Duodenal mucosa (tissue), 2 donors: ENCODE data around the gene TDRKH.

Experiments
- H3K27ac ChIP-seq: one replicate; pipeline ENCODE4 v1.7.0; 2013; ENCODE audit warnings: low read depth, low read length
- H3K27me3 ChIP-seq, 2 donors: one replicate each; pipeline ENCODE4 v1.7.0; 2013; ENCODE audit warnings: low read length in 2 of 2, control low read depth in 1 of 2; ENCODE audit not compliant: insufficient read depth in 2 of 2, control insufficient read depth in 1 of 2
- H3K36me3 ChIP-seq, 2 donors: one replicate each; pipeline ENCODE4 v1.7.0; 2013; ENCODE audit warnings: low read length in 2 of 2, control low read depth in 1 of 2; ENCODE audit not compliant: insufficient read depth in 2 of 2, control insufficient read depth in 1 of 2
- H3K4me1 ChIP-seq, 2 donors: one replicate each; pipeline ENCODE4 v1.7.0; 2013; ENCODE audit warnings: low read length in 2 of 2, control low read depth in 1 of 2; ENCODE audit not compliant: insufficient read depth in 2 of 2, control insufficient read depth in 1 of 2
- H3K4me3 ChIP-seq, 2 donors: one replicate each; pipeline ENCODE4 v1.7.0; 2013; ENCODE audit warnings: low read length in 2 of 2, low read depth in 1 of 2
- H3K9ac ChIP-seq, 2 donors: one replicate each; pipeline ENCODE4 v1.7.0; 2013; ENCODE audit warnings: low read length in 2 of 2, low read depth in 1 of 2
- H3K9me3 ChIP-seq, 2 donors: one replicate each; pipeline ENCODE4 v1.7.0; 2013; ENCODE audit warnings: low read length in 2 of 2, control low read depth in 1 of 2; ENCODE audit not compliant: control insufficient read depth in 1 of 2

The TDRKH gene

DNA sequence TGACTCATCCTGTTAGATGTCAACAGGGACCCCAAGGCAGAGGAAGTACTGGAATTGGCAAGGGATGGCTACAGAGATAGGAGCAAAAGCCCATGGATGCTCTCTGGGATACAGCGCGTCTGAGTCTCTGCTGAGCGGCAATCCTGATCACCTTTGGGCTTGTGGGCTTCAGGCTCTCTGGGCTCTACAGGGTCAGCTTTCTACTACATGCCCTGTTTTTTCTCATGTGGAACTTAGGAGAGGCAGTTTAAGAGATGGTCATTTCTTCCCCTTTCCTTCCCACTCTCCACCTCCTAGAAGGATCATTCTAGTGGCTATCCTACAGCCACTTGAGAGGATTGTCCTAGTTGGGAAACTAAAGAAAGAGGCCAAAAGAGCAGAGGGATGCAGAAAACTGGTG lies 13.6 kb upstream of the TDRKH start:
- H3K4me3 ChIP-seq: no peak overlapping the region
- no peaks in the 10 kb centered on the region for H3K9me3 ChIP-seq
- no peaks in the 10 kb centered on the region for H3K4me1 ChIP-seq
- no peak overlapping the region for H3K9ac ChIP-seq
- peaks cover 0 to 3% of the 10 kb centered on the region in 2 donors for H3K36me3 ChIP-seq
- H3K27ac ChIP-seq: no peak overlapping the region
- peaks cover 0 to 3% of the 10 kb centered on the region in 2 donors for H3K27me3 ChIP-seq

DNA sequence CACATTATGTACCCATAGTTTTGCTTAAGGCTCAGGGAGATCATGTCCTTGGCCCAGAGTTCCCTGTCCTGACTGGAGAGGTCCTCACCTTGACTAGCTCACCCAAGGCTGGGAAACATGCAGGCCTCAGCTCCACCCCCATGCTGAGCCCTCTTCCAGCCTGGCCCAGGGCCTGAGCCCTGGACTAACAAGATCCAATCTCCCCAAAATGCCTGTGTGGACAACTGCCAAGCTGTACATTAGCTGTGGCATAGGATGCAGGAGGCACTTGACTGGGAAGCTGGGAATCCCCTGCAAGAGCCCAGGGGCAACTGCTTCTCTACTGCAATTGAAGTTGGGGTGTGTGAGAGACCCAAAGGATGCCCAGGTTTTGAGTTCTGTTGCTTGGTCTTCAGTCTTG lies 12.9 kb upstream of the TDRKH start:
- Histone ChIP-seq H3K4me1 (no peaks in the 10 kb centered on the region), H3K36me3 (peaks cover 0 to 3% of the 10 kb centered on the region in 2 donors), H3K4me3 (no peak overlapping the region), H3K9ac (no peak overlapping the region), H3K9me3 (no peaks in the 10 kb centered on the region), H3K27me3 (peaks cover 0 to 3% of the 10 kb centered on the region in 2 donors), H3K27ac (no peak overlapping the region)

DNA sequence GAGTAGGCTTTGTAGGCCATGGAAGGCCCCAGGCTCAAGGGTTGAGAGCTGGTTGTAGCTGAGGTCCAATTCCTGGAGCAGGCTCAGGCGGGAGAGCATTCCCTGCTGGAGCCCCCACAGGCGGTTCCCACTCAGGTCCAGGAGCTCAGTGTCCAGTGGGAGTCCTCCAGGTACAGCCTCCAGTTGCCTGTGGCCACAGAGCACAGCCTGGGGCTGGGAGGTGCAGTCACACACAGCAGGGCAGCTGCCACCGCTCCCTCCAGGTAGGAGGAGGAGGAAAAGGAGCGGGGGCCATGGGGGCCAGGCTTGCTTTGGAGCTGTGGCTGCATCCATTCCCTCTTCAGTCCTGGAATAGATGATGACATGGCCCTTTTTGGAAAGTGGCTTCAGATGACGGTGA lies 12.1 kb upstream of the TDRKH start:
- no peak overlapping the region for H3K9ac ChIP-seq
- H3K27ac ChIP-seq: no peak overlapping the region
- no peaks in the 10 kb centered on the region for H3K4me1 ChIP-seq
- no peak overlapping the region for H3K4me3 ChIP-seq
- peaks cover 0 to 2% of the 10 kb centered on the region in 2 donors for H3K36me3 ChIP-seq
- H3K27me3 ChIP-seq: peaks cover 0 to 3% of the 10 kb centered on the region in 2 donors
- H3K9me3 ChIP-seq: no peaks in the 10 kb centered on the region

DNA sequence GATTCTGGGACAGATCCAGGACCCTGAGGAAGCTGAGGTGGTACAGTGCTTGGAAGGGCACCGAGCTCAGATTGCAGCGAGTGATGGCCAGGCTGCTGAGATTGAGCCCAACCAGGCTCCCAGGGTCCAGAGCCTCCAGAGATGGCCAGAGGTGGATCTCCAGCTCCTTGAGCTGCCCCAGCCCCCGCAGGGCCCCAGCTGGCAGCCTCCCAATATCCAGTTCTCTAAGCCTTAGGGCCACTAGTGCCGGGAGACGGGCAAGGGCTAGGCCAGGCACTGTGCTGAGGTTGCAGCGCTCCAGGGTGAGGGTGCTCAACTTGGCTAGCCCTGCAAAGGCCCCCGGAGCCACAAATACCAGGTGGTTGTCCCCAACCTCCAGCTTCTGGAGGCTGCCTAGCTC lies 11.5 kb upstream of the TDRKH start:
- no peaks in the 10 kb centered on the region for H3K36me3 ChIP-seq
- no peak overlapping the region for H3K4me3 ChIP-seq
- peaks cover 0 to 3% of the 10 kb centered on the region in 2 donors for H3K27me3 ChIP-seq
- no peak overlapping the region for H3K27ac ChIP-seq
- no peaks in the 10 kb centered on the region for H3K4me1 ChIP-seq
- no peaks in the 10 kb centered on the region for H3K9me3 ChIP-seq
- no peak overlapping the region for H3K9ac ChIP-seq

DNA sequence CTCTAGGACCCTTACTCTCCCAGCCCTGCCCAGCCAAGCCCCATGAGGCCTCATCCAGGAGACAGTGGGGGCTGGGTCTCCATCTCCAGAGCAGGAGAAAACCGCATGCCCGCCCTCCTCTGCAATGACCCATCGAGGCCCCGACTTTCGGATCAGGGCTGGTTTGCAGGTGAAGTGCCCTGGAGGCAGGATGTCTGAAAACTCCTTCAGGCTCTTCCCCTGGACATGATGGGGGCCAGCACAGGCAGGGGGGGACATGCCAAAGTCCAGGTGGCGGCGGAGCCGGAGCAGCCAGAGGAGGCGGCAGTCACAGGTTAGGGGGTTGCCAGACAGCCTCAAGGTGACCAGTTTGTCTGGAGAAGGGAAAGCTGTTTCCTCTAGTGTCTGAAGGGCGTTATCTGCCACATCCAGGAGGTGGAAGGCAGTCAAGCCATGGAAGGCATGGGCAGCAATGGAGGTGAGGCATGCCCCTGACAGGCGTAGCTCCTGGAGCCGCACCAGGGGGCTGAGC lies 11.1 kb upstream of the TDRKH start:
- Histone ChIP-seq H3K27ac (no peak overlapping the region), H3K9ac (no peak overlapping the region), H3K4me3 (no peak overlapping the region), H3K36me3 (no peaks in the 10 kb centered on the region), H3K4me1 (no peaks in the 10 kb centered on the region), H3K27me3 (peaks cover 0 to 3% of the 10 kb centered on the region in 2 donors), H3K9me3 (no peaks in the 10 kb centered on the region)

DNA sequence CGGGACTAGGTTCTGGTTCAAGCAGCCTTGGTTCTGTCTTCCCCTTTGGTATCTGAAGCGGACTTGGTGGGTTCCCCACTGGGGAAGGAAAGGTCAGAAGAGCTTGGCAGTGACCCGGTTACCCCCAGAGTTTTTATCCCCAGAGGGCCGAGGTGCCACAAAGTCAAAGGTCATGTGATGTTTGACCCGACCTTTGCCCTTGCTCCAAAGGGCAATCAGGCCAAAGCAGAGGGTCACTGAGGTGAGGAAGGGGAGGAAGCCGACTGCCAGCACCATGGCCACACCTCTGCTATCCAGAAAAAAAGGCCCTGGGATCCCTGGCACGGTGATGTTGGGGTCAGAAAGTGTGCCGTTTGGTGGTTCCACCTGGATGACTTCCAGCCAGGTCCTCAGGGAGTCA lies 10.5 kb upstream of the TDRKH start:
- Histone ChIP-seq H3K36me3 (no peaks in the 10 kb centered on the region), H3K9ac (no peak overlapping the region), H3K9me3 (no peaks in the 10 kb centered on the region), H3K4me1 (no peaks in the 10 kb centered on the region), H3K27me3 (peaks cover 0 to 3% of the 10 kb centered on the region in 2 donors), H3K27ac (no peak overlapping the region), H3K4me3 (no peak overlapping the region)

DNA sequence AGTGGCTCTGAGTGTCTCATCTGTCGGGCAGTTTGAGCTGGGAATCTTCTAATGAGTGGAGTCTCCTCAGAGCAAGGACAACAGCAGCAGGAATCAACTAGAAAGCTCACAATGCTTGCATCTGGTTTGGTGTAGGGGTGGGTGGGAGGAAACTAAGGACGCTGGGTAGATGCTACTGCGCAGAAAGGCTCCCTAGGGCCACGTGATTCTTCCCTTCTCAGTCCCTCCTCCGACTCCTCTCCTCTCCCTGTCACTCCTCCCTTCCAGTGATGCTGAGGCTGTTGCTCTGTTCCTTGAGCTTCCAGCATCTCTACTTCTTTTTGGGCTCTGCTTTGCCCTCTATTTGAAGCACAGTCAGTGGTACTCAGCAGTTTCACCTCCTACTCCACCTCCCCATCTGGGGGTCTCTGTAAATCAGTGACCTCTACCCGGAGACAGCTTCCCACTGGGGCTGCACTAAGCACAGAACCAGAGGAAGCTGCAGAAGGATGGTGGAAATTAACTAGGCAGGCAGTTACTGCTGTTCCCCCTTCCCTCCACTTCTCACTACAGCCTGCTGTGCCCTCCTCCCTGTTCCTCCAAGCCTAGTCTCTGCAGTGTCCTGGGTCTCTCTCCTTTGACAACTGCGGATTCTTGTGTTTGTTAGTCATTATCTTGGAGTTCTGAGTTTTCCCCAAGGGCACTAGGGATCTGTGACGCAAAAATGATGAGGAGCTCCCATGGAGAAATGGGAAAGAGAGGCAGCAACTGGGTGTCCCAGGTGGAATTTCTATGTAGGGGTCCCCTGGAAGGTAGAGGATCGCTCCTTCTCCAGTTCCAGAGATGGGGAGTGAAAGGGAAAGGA lies 9.1 kb upstream of the TDRKH start:
- Histone ChIP-seq H3K4me3 (no peak overlapping the region), H3K4me1 (no peaks in the 10 kb centered on the region), H3K27me3 (peaks cover 0 to 3% of the 10 kb centered on the region in 2 donors), H3K36me3 (no peaks in the 10 kb centered on the region), H3K9me3 (no peaks in the 10 kb centered on the region), H3K27ac (no peak overlapping the region), H3K9ac (no peak overlapping the region)

DNA sequence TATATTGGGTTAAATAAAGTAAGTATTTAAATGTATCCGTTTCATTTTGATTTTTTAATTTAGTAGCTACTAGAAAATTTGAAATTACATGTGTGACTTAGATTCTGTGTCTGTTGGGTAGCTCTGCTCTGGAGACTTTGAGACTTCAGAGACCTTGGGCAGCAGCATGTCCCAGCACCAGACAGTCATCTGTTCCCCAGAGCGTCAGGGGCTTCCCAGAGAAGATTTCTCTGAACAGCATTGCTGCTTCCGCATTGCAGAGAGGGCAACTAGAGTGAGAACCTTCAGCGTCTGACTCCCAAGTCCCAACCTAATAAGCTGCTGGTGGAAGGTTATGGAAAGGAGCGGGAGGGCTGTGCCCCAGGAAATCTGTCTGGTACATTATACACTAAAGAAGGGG lies 8.3 kb upstream of the TDRKH start:
- no peaks in the 10 kb centered on the region for H3K36me3 ChIP-seq
- H3K4me3 ChIP-seq: no peak overlapping the region
- H3K9me3 ChIP-seq: no peaks in the 10 kb centered on the region
- no peaks in the 10 kb centered on the region for H3K4me1 ChIP-seq
- no peak overlapping the region for H3K9ac ChIP-seq
- H3K27ac ChIP-seq: no peak overlapping the region
- H3K27me3 ChIP-seq: peaks cover 0 to 3% of the 10 kb centered on the region in 2 donors

DNA sequence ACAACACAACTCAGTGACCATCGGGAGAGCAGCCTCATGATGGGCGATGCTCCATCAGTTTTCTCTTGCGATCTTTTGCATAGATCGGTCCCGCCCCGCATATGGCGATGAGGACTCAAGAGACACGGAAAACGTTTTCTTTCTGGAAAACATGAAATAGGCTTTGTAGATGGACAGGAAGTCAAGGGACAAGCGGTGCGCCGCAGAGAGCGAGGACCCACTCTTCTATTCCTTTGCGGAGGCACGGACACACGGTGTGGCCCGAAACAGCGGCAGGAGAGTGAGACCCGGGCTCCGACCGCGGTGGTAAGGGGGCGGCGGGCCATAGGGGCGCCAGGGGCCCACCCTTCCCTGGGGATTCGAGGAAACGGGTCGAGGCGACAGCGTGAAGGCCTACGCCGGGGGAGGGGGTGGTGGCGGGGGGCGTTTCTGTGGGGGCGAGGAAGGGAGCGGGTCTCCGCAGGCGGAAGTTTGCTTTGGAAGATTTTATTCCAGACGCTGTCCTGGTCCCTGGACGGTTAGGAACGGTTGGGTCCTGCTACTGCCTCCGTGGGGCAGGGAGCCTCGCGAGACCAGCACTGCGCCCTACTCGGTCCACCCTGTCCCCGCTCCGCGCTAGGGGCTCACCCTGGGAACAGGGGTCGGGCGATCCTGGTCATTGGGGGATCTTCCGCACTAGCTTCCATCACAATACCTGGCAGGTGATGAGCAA lies 796 bp upstream of the TDRKH start:
- H3K27me3 ChIP-seq: no peaks in the 10 kb centered on the region

DNA sequence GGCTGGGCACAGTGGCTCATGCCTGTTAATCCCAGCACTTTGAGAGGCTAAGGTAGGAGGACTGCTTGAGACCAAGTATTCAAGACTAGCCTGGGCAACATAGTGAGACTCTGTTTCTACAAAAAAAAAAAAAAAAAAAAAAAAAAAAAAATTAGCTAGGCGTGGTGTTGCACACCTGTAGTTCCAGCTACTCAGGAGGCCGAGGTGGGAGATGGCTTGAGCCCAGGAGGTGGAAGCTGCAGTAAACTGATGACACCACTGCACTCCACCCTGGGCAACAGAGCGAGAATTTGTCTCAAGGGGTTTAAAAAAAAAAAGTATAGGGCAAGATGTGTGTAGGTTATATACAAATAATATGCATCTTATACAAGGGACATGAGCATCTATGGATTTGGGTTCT lies 2.6 kb downstream of the TDRKH start:
- no peaks in the 10 kb centered on the region for H3K27me3 ChIP-seq
- no peak overlapping the region for H3K4me3 ChIP-seq
- no peaks in the 10 kb centered on the region for H3K36me3 ChIP-seq
- H3K9me3 ChIP-seq: no peaks in the 10 kb centered on the region
- peaks cover 4 to 10% of the 10 kb centered on the region in 2 donors for H3K4me1 ChIP-seq
- H3K9ac ChIP-seq: no peak overlapping the region
- no peak overlapping the region for H3K27ac ChIP-seq

More for the DNA sequence above, 796 bp upstream of the TDRKH start:
- peaks cover 4 to 10% of the 10 kb centered on the region in 2 donors for H3K4me1 ChIP-seq
- no peaks in the 10 kb centered on the region for H3K36me3 ChIP-seq
- H3K4me3 ChIP-seq: peak overlapping the region; percentile 78 to 96
- no peaks in the 10 kb centered on the region for H3K9me3 ChIP-seq
- H3K27ac ChIP-seq: no peak overlapping the region
- H3K9ac ChIP-seq: peak overlapping the region; percentile 53 to 73
